ENCODE results near the gene THSD4. TPM values are rescaled to one million over a fixed set of nuclear protein-coding genes. Genes with fewer than 3 reads are reported as not detected.

THSD4 gene
- total RNA-seq, 1 experiment from 2014 or later = 65.4 TPM

DNA sequence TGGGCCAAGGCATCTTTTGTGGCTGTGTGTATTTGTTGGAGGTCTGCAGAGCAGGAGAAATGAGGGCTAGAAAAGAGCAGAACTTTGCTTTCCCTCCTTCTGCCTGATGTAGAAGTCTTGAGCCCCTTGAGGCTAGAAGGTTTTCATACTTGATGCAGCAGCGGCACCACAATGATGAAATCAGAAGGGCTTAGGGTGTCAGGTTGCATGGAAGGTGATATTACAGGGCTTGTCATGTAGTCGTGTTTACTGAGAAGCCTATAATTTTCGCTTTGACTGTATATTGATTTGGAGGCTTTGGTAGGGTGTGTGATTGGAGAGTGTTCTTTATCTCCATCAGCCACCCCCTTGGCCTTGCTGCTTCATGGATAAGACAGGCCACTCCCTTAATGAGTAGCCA, 339.8 kb downstream of the THSD4 start:
- BruUV-seq (replicated peaks) = no TSS peak
- Histone ChIP-seq H3K27me3 (ENCODE audit: control insufficient read depth, insufficient read depth, low read length) (no peaks in the 10 kb centered on the region), H3K9me3 (ENCODE audit: control insufficient read depth, insufficient read depth, low read depth, low read length) (no peaks in the 10 kb centered on the region), H3K36me3 (ENCODE audit: control insufficient read depth, insufficient read depth, low read length) (no peaks in the 10 kb centered on the region), H3K4me1 (ENCODE audit: control insufficient read depth, insufficient read depth, low read length) (no peaks in the 10 kb centered on the region), H3K4me3 (ENCODE audit: low read depth in 2 of 2, low read length in 2 of 2) (no peak overlapping the region), H3K27ac (ENCODE audit: low read length) (no peak overlapping the region)
- ATAC-seq = no peak
- in situ Hi-C loops (cut with HindIII; ENCODE audit: low pct_unique_long_range_greater_than_20kb, low sequenced_read_pairs) (no loop called here), intact Hi-C loops (cut with micrococcal nuclease; ENCODE audit: unreplicated experiment) (no loop called here)
- TF ChIP-seq TCF7L2 (IDR thresholded peaks at IDR 0.05; ENCODE audit: low read depth, low read length) = no peak
- TF ChIP-seq, protein P1, sequence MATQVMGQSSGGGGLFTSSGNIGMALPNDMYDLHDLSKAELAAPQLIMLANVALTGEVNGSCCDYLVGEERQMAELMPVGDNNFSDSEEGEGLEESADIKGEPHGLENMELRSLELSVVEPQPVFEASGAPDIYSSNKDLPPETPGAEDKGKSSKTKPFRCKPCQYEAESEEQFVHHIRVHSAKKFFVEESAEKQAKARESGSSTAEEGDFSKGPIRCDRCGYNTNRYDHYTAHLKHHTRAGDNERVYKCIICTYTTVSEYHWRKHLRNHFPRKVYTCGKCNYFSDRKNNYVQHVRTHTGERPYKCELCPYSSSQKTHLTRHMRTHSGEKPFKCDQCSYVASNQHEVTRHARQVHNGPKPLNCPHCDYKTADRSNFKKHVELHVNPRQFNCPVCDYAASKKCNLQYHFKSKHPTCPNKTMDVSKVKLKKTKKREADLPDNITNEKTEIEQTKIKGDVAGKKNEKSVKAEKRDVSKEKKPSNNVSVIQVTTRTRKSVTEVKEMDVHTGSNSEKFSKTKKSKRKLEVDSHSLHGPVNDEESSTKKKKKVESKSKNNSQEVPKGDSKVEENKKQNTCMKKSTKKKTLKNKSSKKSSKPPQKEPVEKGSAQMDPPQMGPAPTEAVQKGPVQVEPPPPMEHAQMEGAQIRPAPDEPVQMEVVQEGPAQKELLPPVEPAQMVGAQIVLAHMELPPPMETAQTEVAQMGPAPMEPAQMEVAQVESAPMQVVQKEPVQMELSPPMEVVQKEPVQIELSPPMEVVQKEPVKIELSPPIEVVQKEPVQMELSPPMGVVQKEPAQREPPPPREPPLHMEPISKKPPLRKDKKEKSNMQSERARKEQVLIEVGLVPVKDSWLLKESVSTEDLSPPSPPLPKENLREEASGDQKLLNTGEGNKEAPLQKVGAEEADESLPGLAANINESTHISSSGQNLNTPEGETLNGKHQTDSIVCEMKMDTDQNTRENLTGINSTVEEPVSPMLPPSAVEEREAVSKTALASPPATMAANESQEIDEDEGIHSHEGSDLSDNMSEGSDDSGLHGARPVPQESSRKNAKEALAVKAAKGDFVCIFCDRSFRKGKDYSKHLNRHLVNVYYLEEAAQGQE (IDR thresholded peaks at IDR 0.05; ENCODE audit: insufficient read depth in 1 of 2, low read depth in 2 of 2, low read length in 1 of 2) = no peak
- no peak for DNase-seq (ENCODE audit: low read depth, low spot score)
- ChIA-PET POLR2A (no interaction called here), CTCF (no interaction called here)

DNA sequence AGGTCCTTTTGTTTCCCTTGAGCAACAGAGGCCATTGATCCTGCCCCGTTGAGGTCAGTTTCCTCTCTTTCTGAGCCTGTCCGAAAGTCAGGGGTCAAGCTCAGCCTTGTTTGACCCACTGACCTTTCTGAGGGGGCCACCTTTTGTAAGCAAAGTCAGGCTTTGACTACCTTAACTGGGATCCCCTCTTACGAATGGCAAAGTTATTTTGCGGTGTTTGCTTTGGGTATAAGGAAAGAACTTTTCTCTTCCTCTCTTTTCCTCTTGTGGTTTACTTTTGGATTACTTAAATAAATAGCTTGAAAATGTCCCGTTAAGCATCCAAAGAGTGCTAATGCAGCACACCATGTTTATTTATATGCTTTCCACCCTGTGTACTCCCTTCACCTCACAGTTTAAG, 340.6 kb downstream of the THSD4 start:
- TF ChIP-seq, protein P1 (IDR thresholded peaks at IDR 0.05; ENCODE audit: insufficient read depth in 1 of 2, low read depth in 2 of 2, low read length in 1 of 2) = no peak
- TF ChIP-seq SIN3A (IDR thresholded peaks at IDR 0.05; ENCODE audit: borderline replicate concordance, insufficient read depth, low read depth, low read length) (no peak), TCF7L2 (IDR thresholded peaks at IDR 0.05; ENCODE audit: low read depth, low read length) (no peak), POLR2AphosphoS5 (IDR thresholded peaks at IDR 0.05; ENCODE audit: low read depth, low read length) (no peak)
- TF ChIP-seq, protein P2, sequence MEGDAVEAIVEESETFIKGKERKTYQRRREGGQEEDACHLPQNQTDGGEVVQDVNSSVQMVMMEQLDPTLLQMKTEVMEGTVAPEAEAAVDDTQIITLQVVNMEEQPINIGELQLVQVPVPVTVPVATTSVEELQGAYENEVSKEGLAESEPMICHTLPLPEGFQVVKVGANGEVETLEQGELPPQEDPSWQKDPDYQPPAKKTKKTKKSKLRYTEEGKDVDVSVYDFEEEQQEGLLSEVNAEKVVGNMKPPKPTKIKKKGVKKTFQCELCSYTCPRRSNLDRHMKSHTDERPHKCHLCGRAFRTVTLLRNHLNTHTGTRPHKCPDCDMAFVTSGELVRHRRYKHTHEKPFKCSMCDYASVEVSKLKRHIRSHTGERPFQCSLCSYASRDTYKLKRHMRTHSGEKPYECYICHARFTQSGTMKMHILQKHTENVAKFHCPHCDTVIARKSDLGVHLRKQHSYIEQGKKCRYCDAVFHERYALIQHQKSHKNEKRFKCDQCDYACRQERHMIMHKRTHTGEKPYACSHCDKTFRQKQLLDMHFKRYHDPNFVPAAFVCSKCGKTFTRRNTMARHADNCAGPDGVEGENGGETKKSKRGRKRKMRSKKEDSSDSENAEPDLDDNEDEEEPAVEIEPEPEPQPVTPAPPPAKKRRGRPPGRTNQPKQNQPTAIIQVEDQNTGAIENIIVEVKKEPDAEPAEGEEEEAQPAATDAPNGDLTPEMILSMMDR (IDR thresholded peaks at IDR 0.05) = no peak
- in situ Hi-C loops (cut with HindIII; ENCODE audit: low pct_unique_long_range_greater_than_20kb, low sequenced_read_pairs) (no loop called here), intact Hi-C loops (cut with micrococcal nuclease; ENCODE audit: unreplicated experiment) (no loop called here)
- Histone ChIP-seq H3K4me3 (ENCODE audit: low read depth in 2 of 2, low read length in 2 of 2) (no peak overlapping the region), H3K9me3 (ENCODE audit: control insufficient read depth, insufficient read depth, low read depth, low read length) (no peaks in the 10 kb centered on the region), H3K36me3 (ENCODE audit: control insufficient read depth, insufficient read depth, low read length) (no peaks in the 10 kb centered on the region), H3K27ac (ENCODE audit: low read length) (no peak overlapping the region), H3K27me3 (ENCODE audit: control insufficient read depth, insufficient read depth, low read length) (no peaks in the 10 kb centered on the region), H3K4me1 (ENCODE audit: control insufficient read depth, insufficient read depth, low read length) (no peaks in the 10 kb centered on the region)
- BruUV-seq (replicated peaks) = no TSS peak
- ATAC-seq (no peak), DNase-seq (ENCODE audit: low read depth, low spot score) (no peak)
- POLR2A ChIA-PET = no interaction called here
- CTCF ChIA-PET = no interaction called here
